Measurements from ENCODE around the gene LEO1.

LEO1 gene

DNA sequence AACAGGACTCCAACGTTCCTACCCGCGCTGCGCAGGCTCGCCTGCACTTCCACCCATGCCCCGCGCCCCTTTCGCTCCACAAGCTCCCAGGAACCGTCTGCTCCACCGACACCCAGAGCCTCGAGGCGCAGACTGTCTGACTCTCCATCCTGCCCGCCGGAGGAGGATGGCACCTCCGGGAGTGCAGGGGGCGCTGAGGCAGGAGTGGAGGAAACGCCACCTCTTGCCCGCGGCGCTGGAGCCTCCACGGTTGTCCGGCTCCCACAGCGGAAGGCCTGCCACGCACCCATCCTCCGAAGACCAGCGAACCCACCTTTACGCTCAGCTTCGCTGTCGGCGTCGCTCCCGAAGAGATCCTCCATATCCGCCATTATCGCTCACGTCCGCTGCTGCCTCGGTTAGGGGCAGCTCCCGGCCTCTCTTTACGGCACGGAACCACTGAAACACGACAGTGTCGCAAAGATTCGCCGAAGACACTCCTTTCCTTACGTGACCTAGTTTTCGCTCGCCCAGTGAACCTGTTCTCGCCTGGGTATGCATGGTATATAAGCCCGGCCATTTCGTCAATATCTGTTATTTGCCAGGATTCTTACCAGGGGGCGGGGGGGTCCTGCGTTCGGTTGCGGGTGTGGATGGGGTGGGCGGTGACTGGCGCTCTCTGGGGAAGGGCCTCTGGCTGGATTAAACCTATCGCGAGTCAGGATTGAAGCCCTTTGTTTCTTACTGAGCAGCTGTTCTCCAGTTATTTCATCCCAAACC is at the start of gene LEO1:
TSS of gene LEO1 (minus strand) at position 404 of the 759 bp plus-strand sequence. CDS start at position 371, 33 bp downstream.
- TF ChIP-seq, protein P1, sequence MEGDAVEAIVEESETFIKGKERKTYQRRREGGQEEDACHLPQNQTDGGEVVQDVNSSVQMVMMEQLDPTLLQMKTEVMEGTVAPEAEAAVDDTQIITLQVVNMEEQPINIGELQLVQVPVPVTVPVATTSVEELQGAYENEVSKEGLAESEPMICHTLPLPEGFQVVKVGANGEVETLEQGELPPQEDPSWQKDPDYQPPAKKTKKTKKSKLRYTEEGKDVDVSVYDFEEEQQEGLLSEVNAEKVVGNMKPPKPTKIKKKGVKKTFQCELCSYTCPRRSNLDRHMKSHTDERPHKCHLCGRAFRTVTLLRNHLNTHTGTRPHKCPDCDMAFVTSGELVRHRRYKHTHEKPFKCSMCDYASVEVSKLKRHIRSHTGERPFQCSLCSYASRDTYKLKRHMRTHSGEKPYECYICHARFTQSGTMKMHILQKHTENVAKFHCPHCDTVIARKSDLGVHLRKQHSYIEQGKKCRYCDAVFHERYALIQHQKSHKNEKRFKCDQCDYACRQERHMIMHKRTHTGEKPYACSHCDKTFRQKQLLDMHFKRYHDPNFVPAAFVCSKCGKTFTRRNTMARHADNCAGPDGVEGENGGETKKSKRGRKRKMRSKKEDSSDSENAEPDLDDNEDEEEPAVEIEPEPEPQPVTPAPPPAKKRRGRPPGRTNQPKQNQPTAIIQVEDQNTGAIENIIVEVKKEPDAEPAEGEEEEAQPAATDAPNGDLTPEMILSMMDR (IDR thresholded peaks at IDR 0.05; ENCODE audit: low read depth, low read length): peak; percentile 34; the same call in 1 of the 2 replicates
- peak within 1 kb of the TSS; percentile 93 for H3K4me3 ChIP-seq (ENCODE audit: low read depth, low read length)

DNA sequence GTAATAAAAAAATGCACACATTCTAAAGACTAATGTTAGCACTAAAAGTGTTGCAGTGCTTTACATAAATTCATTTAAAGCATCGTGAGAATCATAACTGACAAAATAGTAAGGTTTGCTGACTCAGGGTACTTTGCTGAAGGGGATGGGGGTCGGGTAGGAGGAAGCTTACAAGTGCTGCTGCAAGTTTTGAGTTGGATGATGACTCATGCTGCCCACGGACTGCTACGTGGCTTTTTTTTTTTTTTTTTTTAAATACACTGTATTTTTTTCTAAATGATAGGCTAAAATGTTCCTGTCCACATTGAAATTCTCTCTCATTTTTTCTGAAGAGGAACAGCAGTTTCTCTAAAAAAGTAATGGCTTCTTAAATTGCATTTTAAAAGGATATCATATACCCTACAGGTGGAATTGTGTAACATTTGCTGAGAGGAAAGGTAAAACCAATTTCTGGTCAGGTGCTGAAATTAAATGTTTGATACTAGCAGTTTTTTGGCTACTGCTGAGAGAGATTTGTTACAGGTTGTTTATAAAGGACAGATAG is 49.6 kb upstream of the LEO1 start:
- TF ChIP-seq, protein P1 (IDR thresholded peaks at IDR 0.05; ENCODE audit: low read depth, low read length): no peak
- H3K4me3 ChIP-seq (ENCODE audit: low read depth, low read length): peak overlapping the region; percentile 82

DNA sequence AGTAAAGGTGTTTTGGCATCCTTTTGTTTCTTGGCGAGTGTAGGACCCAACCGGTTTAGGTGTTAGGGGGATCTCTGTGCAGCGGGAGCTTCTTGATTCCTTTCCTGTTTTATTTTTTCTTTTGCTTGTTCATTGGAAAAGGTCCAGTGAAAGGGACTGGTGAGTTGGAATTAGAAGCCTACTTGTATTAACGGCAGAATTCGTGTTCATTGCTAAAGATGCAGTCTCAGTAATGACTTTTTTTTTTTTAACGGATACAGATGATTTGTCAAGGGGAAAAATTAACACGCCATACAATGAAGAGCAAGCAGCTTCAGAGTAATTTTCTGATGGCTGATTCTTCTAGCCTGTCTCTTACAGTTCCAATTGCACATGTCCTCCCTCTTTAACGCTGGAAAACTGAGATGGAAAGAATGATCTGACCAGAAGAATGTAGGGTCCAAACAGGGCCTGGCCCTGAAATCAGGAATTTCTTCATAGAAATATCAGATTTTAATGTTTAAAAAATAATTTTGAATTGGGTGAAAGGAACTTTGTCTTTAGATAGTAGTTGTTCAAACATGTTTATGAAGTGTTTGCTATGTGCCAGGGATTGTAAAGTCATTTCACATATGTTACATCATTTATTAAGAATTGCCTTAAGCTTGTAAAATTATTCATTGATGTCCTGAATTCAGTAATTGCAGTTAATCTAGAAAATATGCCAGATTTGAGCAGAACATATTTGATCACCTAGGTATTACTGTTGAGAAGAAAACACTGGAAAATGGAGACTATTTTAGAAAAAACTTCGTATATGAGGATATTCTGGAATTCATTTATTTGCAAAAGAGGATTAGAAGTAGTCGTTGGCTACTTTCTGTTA is 48.9 kb upstream of the LEO1 start:
- H3K4me3 ChIP-seq (ENCODE audit: low read depth, low read length): peak overlapping the region; percentile 82
- TF ChIP-seq, protein P1 (IDR thresholded peaks at IDR 0.05; ENCODE audit: low read depth, low read length): no peak

DNA sequence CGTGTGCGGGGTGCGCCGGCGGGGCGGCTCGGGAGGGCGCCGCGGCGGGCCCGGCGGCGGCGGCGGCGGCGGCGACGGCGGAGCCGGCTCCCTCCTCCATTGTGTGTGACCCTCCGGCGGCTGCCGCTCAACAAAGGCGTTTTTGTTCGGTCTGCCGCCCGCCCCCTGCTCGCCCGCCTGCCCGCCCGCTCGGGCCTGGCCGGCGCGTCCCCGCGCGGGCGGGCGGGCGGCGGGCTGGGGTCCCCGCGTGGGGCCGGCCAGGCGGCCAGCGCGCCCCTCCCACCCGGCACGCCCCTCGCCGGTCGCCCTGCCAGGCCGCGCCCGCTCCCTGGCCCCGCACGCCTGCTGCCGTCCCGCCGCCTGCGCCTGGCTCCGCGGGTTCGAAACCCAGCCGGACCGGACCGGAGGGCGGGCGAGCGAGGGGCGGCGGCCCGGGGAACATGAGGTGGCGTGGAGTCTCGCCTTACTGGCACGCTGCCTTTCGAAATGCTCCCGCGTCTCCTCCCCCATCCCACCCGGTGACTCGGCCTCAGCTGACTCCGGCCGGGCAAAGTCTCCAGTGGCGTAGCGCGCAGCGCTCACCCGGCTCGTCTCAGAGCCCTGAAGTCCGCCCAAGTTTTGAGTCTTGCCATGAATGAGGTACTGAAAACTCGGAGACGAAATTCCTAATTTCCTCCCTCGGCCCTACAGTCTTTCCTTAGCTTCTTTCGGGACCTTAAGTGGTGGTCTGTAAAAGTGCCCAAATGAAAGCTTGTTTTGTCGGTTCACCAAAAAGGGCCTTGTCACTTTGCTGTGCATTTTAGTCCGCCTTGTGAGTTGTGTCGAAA is 48.0 kb upstream of the LEO1 start:
- TF ChIP-seq, protein P1 (IDR thresholded peaks at IDR 0.05; ENCODE audit: low read depth, low read length): no peak
- peak overlapping the region; percentile 82 for H3K4me3 ChIP-seq (ENCODE audit: low read depth, low read length)

DNA sequence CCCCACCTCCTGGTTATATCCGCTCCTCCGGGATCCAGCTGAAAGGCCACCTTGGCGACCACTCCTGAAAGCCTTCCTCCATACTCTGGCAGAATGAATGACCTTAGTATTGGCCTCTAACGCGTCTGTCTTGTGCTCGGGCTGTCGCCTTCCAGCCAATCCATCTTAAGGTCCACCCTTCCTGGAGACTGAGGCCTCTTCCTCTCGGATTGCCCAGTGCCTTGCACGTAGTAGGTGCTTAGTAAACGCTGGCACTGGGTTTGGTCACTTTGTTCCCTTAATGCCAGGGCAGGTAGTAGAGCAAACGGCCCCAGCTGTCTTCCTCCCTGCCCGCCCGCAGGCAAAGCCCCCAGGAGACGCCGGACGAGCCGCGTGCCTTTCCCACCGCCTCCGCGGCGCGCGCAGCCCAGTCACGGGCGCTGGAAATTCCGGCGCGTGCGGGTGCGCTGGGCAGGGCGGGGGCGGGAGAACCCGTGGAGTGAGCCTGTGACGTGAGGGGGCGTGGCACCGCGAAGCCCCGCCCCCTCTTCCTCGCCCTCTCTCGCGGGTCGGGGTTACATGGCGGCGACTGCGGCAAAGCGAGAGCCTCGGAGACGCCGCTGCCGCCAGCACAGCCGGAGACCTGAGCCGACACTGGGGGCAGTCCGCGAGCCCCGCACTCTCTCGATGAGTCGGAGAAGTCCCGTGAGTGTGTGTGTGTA is 47.3 kb upstream of the LEO1 start, which contains the start of gene MAPK6:
TSS of gene MAPK6 (plus strand) at position 527 of the 701 bp plus-strand sequence. CDS start 27,242 bp downstream, outside the sequence.
- peak within 1 kb of the TSS; percentile 82 for H3K4me3 ChIP-seq (ENCODE audit: low read depth, low read length)
- TF ChIP-seq, protein P1 (IDR thresholded peaks at IDR 0.05; ENCODE audit: low read depth, low read length): no peak

DNA sequence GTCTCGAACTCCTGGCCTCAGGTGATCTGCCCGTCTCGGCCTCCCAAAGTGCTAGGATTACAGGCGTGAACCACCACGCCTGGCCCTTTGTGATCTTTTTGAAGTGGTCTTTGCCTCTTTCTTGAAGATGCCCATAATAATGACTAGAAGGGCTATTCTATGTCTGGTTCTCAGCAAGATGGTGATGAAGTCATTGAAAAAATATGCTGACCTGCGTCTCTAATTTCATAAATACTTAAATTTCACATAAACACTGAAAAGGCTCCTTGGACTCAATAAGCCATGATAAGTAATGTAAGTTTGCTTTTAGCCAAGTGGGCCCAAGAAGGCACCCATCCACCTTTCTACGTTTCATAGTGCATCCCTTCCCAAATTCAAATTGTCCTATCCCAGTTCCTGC is 46.7 kb upstream of the LEO1 start:
- TF ChIP-seq, protein P1 (IDR thresholded peaks at IDR 0.05; ENCODE audit: low read depth, low read length): no peak
- H3K4me3 ChIP-seq (ENCODE audit: low read depth, low read length): peak overlapping the region; percentile 82

All from WI38 (cell line).